GM12873 (cell line): ENCODE data around the gene EXOSC2.

Experiments used
- CTCF ChIP-seq: IDR thresholded peaks from 2 replicates; pipeline ENCODE4 v1.5.1; 2012; ENCODE audit warnings: low read depth, mild to moderate bottlenecking, moderate library complexity, low read length, control low read depth; ENCODE audit not compliant: insufficient read depth; ENCODE audit errors: missing control alignments

Gene EXOSC2

GRCh38 chr9:130713286-130713960 lies 19.8 kb downstream of the EXOSC2 start:
- no peak for TF ChIP-seq CTCF

DNA sequence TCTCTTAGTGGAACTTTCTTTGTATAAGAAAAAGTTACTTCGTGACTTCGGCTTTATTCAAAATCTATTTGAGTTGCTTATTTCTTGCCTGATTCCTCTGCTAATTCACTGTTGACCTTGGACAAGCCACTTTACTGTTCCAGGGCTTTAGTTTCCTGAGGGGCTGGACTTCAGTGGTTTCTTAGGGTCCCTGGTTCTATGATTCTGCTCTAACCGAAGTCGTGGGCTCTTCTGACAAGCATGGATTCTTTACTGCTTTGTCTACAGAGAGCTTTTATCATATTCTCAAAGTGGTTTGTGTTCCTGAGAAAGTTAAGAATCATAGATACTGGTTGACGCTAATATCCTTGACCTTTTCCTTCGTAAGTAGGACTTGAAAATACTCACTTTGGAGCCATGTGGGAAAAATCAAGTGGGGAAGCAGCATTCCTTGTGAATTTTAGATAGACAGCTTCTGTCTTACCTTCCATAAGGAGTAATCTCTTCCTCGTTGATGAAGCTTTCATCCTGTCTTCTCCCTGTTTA lies 21.1 kb downstream of the EXOSC2 start:
- no peak for TF ChIP-seq CTCF

DNA sequence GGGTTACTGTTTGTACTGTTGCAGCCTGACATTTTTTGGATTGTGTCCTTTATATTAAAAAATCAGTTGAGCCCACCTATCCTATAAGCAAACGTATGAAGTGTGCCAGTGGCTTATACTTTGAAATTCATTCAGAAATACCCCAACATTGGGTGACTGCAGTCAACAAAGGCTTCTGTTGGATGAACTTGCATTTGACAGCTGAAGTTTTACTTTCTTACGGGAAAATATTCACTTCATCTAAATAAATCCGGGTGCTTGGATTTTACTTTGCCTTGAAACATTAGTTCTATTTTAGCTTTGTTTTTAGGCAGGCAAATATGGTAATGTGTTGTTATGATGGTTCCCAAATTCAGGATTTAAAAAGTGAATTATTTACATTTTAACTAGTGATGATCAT lies 21.7 kb downstream of the EXOSC2 start:
- no peak for TF ChIP-seq CTCF

DNA sequence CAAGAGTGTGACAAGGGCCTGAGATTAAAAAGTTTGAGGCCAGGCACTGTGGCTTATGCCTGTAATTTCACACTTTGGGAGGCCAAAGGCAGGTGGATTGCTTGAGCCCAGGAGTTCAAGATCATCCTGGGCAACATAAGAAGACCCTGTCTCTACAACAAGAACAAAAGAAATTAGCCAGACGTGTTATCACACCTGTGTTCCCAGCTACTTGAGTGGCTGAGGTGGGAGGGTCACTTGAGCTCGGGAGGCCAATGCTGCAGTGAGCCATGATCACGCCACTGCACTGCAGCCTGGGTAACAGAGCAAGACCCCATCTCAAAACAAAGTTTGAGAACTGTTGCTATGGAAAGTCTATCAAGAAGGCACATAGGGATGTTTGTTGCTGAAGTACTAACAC lies 25.0 kb downstream of the EXOSC2 start:
- TF ChIP-seq CTCF, result no peak

DNA sequence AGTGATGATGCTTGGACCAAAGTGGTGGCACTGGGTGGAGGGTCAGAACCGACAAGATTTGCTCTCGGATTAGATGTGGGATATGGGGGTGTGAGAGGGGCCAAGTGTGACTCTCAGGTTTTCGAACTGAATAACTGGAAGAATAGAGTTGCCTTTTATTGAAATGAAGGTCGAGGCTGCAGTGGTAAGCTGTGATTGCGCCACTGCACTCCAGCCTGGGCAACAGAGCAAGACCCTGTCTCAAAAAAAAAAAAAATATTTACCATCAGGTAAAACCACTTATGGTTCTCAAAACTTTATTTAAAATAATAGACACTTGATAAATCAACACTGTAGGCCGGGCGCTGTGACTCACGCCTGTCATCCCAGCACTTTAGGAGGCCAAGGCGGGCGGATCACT lies 27.2 kb downstream of the EXOSC2 start:
- no peak for TF ChIP-seq CTCF

- TF ChIP-seq CTCF, result no peak
Observed at GRCh38 chr9:130728721-130729120, 35.1 kb downstream of the EXOSC2 start.

GRCh38 chr9:130729145-130729544 lies 35.6 kb downstream of the EXOSC2 start:
- no peak for TF ChIP-seq CTCF

GRCh38 chr9:130731355-130731754 lies 37.8 kb downstream of the EXOSC2 start:
- no peak for TF ChIP-seq CTCF
